Measurements from ENCODE around the gene UBIAD1. TPM values are rescaled to one million over a fixed set of nuclear protein-coding genes. Genes with fewer than 3 reads are reported as not detected.

Gene UBIAD1
- total RNA-seq, 2 donors from 2014 or later, result 7.9 to 14.4 TPM

GRCh38 chr1:11328444-11328843, 55.4 kb downstream of the UBIAD1 start:
- Histone ChIP-seq H3K9me3 (no peaks in the 10 kb centered on the region), H3K9ac (ENCODE audit: low read depth in 2 of 2, low read length in 2 of 2) (no peak overlapping the region), H3K27me3 (no peaks in the 10 kb centered on the region), H3K4me3 (no peak overlapping the region), H3K27ac (no peak overlapping the region), H3K36me3 (no peaks in the 10 kb centered on the region), H3K4me1 (no peaks in the 10 kb centered on the region)
- DNase-seq, result no peak
- no peak for TF ChIP-seq CTCF (IDR thresholded peaks at IDR 0.05)
- intact Hi-C loops (cut with DNase I), result no loop called here

- H3K27ac ChIP-seq, result no peak overlapping the region
- H3K9ac ChIP-seq (ENCODE audit: low read depth in 2 of 2, low read length in 2 of 2), result no peak overlapping the region
- H3K4me3 ChIP-seq, result no peak overlapping the region
- no peaks in the 10 kb centered on the region for H3K4me1 ChIP-seq
- no peaks in the 10 kb centered on the region for H3K9me3 ChIP-seq
- H3K36me3 ChIP-seq, result no peaks in the 10 kb centered on the region
- H3K27me3 ChIP-seq, result no peaks in the 10 kb centered on the region
- DNase-seq, result no peak
- TF ChIP-seq CTCF (IDR thresholded peaks at IDR 0.05), result no peak
- intact Hi-C loops (cut with DNase I), result no loop called here
Observed at GRCh38 chr1:11330411-11330810, 57.4 kb downstream of the UBIAD1 start.

GRCh38 chr1:11331036-11331944, 58.3 kb downstream of the UBIAD1 start:
- Histone ChIP-seq H3K27me3 (no peaks in the 10 kb centered on the region), H3K9ac (ENCODE audit: low read depth in 2 of 2, low read length in 2 of 2) (no peak overlapping the region), H3K36me3 (no peaks in the 10 kb centered on the region), H3K27ac (no peak overlapping the region), H3K4me3 (no peak overlapping the region), H3K4me1 (no peaks in the 10 kb centered on the region), H3K9me3 (no peaks in the 10 kb centered on the region)
- intact Hi-C loops (cut with DNase I), result no loop called here
- DNase-seq, result no peak
- TF ChIP-seq CTCF (IDR thresholded peaks at IDR 0.05), result no peak

GRCh38 chr1:11331945-11332546, 59.0 kb downstream of the UBIAD1 start:
- no peak for TF ChIP-seq CTCF (IDR thresholded peaks at IDR 0.05)
- intact Hi-C loops (cut with DNase I), result no loop called here
- Histone ChIP-seq H3K27me3 (no peaks in the 10 kb centered on the region), H3K27ac (no peak overlapping the region), H3K4me3 (no peak overlapping the region), H3K9me3 (no peaks in the 10 kb centered on the region), H3K9ac (ENCODE audit: low read depth in 2 of 2, low read length in 2 of 2) (no peak overlapping the region), H3K36me3 (no peaks in the 10 kb centered on the region), H3K4me1 (no peaks in the 10 kb centered on the region)
- DNase-seq, result no peak

- Histone ChIP-seq H3K4me1 (no peaks in the 10 kb centered on the region), H3K36me3 (no peaks in the 10 kb centered on the region), H3K9me3 (no peaks in the 10 kb centered on the region), H3K9ac (ENCODE audit: low read depth in 2 of 2, low read length in 2 of 2) (no peak overlapping the region), H3K27me3 (no peaks in the 10 kb centered on the region), H3K4me3 (no peak overlapping the region), H3K27ac (no peak overlapping the region)
- intact Hi-C loops (cut with DNase I), result no loop called here
- DNase-seq, result no peak
- TF ChIP-seq CTCF (IDR thresholded peaks at IDR 0.05), result no peak
Observed at GRCh38 chr1:11333631-11334030, 60.6 kb downstream of the UBIAD1 start.
